GM19452 (cell line): ENCODE results near the gene KLF9.

Source experiments
- ATAC-seq: cut with Tn5 transposase; IDR thresholded peaks from one replicate; pipeline ENCODE4 v1.9.1; 2021; ENCODE audit not compliant: unreplicated experiment

The KLF9 gene

DNA sequence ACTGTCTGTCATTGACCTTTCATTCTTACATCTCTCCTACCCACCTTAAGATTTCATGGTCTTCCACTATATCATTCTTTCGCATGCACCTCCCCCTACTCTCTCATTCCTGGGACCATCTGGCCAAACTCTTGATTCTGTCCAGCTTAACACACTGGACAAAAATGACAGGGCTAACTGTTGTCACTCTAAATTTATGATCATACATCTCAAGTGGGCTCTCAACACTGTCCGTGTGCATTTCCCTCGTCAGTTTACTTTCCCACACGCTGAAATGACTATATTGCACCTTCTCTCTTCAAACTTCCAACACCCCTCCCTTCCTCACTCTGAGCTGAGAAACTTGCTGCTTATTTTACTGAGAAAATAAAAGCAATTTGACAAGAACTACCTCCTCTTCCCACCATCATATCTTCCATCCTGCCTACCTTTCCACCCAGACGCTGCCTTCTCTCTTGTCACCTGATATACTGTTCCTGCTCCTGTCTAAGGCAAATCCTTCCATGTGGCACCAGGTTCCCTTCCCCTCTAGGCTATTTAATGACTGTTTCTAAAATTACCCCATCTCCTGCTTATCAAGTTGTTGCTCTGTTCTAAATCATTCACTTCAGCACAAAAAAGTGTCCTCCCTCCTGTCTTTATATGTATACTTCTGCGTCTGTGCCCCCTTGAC lies 8.1 kb upstream of the KLF9 start:
- ATAC-seq, result no peak

DNA sequence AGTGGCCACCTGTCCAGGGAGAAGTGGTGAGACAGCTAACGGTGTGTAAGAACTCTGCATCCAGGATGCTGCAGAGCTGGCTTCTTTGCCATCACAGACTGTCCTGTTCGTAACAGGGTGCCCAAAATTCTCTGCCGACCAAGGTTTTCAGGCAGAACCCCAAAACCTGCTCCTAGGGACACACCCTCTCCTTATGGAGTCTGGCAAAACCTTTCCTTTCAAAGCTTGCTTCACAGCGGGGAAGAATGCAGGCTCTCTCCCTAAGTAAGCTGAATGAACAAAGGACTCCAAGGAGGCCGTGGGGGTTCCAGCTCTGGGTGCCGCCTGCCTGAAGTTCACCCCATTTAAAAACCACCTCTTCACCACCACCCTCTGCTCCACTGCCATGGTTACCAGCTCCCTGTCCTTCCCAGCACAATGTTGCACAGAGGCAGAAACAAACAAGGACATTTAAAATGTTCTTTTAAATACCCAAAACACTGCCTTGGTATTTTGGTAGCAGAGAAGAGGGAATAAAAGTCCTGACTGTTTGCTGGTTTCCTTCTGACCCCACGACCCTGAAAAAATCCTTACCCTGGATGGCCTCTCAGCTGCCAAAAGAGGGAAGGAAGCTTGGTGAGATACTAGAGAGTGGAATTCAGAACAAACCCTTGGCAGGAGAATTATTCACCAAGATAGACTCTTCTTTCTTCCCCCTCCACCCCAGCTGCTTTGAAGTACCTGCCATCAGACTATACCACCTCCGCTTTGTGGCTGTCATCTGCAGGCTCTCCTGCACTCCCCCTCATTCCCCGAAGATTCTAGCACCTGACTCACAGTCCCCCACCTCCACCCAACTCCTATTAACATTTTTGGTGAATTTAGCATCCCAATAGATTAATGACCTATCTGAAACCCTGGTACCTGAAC lies 7.1 kb upstream of the KLF9 start:
- no peak for ATAC-seq

DNA sequence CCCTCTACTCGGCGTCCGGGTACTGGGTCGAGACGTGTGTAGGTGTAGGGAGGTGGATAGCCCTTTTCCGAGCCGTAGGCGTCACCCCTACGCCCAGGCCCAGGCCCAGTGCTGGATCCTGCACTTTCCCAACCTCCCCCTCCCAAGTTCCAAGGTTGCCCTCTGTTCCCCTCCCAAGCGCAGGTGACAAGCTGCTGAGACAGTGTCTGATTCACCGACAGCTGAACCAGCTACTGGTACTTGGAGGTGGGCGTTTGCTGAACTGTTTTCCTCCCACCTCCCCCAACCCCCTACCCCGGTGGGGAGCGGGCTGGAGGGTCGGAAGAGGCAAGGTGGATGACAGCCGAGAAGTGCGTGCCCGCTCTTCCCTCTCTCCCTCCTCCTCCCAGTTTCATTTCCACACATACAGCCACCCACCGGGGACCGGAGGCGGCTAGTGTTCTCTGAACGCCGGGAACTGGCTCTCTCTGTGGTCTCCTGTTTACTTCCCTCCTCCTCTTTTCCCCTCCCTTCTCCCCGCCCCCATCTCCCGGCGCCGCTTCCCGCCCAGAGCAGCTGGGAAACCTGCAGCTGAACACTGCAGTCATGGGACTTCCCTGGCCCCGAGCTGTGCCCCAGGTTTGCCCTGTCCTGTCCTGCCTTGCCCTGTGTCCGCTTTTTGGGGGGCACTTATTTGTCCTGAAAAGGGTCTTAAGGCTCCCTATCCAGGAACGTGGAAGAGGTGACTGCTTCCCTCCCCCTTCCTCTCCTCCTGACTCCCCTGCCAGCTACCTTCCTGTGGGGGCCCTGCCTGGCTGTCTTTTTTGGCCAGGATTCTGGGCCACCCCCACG lies 6.2 kb upstream of the KLF9 start:
- peak; percentile 22 for ATAC-seq

DNA sequence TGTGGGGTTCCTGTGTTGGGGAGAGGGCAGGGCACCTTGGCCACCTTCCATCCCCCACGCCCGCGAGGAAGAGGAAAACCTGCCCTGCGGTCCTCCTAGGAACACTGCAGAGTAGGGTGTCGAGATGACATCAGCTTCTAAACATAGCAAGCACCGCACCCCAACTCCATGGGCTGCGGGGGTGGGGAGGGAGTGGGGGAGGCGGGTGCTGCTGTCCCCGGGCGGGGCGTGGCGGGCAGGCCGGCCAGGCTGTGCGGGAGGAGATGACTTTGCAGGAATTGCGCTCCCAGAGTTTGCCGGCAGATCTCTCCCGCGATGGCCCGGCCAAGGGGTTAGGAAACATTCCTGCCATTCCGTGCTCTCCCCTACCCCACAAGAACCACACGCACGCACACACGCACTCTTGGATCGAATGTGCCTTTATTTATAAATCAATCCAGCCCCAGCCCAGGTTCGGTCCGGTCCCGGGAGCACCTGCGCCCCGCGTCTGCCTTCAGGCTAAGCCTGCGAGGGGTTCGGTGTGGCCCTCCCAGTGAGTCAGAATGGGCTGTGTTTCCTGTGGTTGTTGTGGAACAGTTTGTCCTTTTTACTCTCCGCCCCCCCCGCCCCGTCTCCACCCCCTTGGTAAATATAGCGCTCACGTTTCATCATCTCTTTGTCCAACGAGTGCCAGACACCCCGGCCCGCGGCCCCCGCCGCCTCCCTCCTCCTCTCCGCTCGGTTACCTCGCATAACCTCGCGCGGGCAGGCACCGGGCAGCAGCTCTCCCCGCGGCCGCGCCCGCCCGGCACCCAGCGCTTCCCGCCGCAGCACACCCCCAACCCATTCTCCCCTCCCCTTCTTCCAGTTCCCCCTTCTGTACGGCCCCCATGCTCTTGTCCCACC lies 5.3 kb upstream of the KLF9 start:
- ATAC-seq, result peak; percentile 43

DNA sequence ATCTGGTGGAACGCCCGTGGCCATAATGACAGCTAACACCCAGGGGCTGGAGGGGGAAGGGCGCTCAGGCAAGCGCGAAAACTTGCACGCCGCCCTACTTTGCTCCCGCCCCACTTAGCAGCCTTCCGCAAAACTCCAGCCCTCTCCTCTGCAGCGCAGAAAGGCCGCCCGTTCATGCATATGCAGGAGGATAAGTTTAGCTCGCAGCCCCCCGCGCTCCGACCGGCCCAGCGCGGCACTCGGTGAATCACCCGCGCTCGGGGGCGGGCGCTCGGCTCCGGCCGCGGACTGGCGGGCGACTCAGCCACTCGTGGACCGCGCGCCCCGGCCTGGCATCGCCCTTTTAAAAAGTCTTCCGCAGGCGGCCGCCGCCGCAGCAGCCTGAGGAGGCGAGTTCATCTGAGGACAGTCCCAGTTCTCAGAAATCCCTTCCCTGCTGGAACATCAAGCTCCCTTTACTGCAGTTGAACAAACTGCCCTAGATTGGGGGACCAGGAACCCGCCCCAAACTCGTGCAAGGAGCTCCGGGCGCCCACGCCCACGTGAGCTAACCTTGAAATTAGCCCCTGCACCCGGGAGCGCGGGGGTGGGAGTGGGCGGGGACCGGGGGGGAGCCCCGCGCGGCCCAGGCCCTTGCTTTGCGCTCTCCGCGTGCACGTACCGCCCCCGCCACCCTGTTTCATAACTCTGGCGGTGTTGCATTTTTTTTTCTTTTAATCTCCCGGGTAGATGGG lies 4.5 kb upstream of the KLF9 start:
- ATAC-seq, result peak; percentile 56

DNA sequence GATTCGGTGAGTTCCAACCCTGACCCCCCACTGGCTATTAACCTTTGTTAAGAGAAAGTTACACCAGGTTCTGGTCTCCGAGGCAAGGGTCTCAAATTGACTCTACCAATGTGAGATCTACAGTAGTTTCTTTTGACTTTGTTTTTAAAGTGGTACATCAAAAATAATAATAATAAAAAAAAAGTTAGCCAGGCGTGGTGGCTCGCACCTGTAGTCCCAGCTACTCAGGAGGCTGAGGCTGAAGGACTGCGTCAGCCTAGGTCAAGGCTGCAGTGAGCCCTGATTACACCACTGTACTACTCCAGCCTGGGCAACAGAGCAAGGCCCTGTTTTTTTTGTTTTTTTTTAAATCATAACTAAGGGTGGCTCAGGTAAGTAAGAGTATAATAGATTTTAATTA lies 1.0 kb upstream of the KLF9 start:
- no peak for ATAC-seq

DNA sequence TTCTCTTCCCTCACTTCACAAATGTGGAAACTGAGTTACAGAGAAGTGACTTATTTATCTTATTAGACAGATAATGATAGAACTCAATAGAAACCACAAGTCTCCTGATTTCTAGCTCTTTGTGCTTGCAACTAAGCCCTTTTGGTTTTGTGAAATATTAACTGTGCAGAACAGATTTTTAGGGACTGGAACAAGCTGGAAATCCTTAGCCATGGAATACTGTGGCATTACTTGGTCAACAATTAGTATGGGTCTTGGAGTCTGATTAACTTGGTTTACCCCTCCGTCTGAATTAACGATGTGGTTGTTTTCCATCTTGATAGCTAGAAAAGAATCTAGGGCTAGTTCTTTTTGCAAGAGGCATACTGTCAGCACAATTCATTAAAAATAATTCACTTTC lies 584 bp upstream of the KLF9 start:
- ATAC-seq, result no peak

DNA sequence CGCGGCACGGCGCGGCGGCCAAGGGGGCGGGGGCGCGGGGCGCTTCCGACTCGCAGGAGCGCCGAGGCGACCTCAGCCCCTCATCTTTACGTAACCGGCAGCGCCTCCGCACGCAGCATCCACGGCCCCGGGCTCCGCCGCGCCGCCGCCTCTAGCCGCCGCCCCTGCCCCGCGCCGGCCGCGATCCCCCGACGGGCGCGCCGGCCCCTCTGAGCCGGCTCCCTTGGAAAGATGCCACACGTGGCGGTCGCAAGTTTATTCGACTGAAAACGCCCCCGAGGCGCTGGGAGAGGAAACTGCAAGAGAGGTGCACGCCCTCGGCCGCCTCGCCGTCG lies 1.0 kb downstream of the KLF9 start:
- peak; percentile 26 for ATAC-seq

DNA sequence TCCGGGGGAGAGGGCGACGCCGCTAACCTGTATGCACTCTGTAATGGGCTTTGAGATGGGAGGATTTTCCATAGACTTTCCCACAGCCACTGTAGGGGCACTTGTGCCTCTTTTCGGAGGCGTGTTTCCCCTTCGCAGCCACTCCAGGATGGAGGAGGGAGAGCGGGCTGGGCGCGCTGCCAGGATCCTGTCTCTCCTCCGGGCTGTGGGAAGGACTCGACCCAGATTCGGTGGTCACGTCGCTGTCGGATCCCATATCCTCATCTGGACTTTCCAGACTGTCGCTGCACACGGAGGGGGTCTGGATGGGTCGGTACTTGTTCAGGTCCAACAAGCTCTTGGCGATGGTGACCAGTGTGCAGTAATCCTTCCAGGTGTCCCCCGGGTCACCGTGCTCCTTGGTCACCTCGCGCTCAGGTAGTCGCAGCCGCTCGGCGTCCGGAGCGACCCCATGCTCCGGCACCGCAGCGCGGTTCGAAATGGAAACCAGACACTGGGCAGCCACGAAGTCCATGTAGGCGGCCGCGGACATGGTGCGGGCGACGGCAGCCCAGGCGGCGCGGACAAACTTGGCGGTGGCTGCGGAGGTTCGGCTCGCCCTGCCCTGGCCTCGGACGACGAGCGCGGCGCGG lies 1.5 kb downstream of the KLF9 start:
- no peak for ATAC-seq

DNA sequence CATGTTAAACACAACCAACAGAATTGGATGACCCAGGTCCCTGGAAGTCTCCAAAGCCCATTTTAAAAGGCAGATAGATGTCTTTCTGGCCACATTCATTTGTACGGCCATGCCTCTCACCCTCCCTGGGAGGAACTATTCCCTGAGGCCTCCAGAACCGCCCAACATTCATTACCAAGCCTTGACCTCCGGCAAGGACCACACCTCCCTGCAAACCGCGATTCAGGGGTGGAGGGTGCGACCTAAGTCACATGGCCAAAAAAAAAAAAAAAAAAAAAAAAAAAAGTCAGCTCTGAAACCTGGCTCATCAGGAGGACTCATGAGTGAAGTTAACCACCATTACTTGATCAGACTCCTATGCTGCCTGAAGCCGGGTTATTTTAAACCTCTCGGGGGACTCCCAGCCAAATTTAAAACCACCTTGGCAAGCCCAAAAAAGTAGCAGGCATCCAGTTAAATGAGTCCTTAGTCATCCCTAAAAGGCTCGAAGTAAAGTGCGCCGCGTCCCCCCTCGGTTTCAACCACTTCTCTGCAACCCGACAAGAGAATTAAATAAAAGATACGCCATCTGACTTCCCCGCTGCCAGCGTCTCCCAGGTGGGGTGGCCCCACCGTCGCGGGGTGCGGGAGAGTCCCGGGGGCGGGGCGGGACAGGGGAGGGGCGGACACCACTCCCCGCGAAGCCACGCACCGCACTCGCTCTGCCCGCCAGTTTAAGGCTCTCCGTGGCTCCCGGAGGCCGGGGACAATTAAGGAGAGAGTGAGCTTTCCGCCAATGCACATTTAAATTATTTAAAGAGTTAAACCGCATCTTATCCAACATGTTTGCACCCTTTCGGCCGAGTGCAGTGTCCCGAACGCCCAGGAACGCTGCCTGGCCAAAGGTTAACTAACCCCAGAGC lies 2.3 kb downstream of the KLF9 start:
- ATAC-seq, result no peak

DNA sequence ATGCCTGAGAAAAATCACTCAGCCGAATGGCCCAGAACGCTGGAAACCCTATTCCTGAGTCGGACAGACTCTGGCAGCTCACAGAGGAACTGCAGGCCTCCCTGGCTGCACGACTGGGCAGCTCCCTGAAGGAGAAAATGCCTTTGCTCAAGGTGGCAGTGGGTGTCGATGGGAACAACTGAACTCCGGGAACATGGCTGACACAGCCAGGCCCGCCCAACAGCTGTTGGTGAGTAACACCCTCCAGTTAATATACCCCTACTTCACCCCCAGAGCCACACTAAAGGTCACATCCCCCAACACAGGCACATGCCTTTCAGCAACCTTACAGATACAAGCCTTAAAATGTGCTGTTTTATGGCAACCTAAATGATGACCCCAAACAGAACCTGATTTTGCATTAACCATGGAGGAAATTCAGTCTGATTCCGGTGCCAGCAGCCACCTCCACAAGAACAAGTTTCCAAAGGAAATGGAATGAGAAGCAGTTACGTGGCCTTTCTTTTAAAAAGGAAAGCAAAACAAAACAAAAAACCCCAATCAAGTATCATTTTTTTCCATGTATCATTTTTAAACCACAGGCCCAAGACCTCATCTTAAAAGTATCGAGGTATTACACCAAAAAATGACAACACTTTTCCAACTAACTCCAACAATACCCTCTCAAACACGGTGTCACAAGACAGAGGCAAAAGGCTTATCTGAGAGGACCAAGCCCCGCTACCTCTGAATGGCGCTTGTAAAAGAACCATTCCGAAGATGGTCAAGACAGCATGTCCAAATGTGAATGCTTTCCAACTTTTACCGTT lies 3.1 kb downstream of the KLF9 start:
- no peak for ATAC-seq

DNA sequence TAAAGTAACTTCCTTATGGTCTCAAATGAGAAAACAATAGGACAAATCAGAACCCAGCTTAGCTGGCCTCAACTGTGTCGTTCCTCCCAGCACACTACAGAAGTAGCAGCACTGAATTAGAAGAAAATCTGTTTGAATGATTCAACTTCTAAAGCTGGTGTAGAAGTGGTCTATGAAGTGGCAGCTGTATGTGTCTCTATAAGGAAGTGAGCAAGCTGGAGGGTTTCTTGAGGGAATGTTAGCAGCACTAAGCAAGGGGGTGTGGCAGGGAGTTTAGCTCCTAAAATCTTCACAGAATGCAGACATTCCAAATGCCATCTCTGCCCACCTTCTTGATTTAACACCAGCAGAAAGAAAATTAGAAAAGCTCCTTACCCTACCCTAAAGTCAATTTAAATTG lies 4.1 kb downstream of the KLF9 start:
- ATAC-seq, result no peak

DNA sequence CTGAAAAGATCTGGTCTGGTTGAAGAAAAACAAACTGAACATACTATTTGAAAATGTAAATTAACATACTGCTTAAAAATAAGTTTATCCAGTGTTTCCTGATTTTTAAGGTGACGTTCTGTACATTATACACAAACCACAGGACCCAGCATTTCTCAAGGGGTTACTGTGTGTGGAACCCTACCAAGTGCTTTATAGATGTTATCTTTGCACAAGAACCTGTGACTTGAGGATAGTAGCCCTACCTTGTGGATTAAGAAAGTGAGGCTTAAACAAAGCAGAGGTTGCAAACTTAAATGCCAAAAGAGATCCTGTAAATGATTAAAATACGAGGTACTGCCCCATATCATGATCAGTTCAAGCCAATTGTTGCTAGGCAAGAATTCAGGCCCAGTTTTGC lies 4.7 kb downstream of the KLF9 start:
- ATAC-seq, result no peak

DNA sequence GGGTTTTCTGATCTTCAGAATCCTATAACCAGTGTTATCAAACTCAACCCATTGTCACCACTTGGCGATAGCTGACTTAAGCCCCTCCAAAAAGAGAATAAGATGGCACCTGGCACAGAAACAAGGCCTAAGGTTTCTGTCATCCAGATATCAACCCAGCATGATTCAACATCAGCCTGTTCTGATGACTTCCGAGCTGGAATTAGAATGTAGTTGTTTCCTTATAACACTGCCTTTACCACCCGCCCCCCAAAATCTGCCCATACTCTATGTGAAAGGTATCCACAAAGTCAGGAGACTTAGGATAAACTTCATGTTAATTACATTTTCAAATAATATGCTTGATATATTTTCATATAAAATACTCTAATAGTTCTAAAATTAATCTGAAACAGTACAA lies 5.2 kb downstream of the KLF9 start:
- ATAC-seq, result no peak

DNA sequence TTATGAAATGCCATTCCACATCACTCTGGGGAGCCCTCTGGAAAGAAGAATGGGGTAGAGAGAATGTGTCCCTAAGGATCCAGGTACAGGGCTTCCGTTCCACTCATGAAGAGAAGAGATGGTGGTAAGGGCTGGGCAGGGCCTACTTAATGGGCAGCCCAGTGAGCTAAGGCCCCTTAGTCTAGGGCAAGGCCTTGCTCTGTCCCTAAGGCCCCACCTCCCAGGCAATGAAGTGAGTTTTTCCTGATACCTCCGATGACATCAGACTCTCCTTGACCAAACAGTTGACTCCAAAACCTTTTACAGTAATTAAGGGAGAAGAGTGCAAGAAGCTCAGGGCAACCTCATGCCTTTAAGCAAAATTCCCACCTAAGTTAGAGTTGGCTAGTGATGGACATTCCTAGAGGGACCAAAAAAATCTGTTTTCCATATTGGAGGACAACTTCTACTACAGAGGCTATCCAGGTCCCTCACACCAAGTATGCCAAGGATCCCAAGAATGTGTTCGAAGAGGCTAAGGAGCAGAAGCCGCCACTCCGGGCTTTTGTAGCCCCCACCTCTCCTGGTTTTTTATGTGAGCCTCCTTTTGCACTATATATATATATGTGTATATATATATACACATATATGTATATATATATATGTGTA lies 5.9 kb downstream of the KLF9 start:
- ATAC-seq, result no peak

DNA sequence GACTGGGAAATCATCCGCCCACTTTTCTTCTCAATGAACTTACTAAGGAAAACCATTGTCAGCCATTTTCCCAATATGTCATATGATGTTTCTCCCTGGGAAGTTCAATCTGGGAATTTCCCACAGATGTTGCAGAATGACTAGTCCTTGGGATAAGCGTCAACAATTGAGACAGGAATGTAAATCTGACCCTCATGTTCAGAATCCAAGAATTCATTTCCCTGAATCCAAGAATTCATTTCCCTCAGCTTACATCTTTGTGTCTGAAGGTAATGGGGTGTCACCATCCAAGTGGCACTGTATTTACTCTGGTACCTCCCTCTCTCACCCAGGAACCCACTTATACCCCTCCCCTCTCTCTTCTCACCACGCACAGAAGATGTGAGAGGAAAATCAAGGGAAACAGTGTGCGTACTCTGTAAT lies 7.4 kb downstream of the KLF9 start:
- ATAC-seq, result no peak

DNA sequence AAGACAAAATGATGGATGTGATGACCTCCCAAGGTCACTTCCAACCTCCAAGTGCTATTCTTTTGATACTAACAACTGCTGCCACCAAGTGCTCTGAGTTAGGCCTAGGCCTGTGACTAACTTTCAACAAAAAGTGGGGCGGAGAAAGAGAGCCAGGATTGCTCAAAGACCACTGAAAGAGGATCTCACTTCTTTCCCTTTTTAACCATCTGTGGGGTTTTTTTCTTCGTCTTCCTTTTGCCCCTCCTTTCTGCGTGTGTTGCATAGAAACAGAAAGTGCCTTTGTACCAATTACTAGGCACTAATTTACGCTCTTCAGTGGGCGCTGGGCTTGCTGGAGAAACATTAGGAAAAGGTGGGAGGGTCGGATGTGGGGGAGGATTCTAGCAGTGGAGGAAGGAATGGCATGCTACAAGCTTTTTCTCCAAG lies 8.0 kb downstream of the KLF9 start:
- peak; percentile 62 for ATAC-seq
